DOHH2 (cell line): ENCODE measurements around the gene AXIN2.

ENCODE experiments used
- CTCF ChIP-seq: fragments of 200-600 bp; sonication (generic); IDR thresholded peaks from one replicate; pipeline ENCODE4 v1.5.1; 2014; ENCODE audit warnings: antibody characterized with exemption, mild to moderate bottlenecking, low read depth, low read length; ENCODE audit not compliant: poor library complexity, severe bottlenecking
- EZH2phosphoT487 ChIP-seq: fragments of 200-600 bp; sonication (generic); IDR thresholded peaks from 2 replicates; pipeline ENCODE4 v1.6.1; 2017; ENCODE audit warnings: borderline replicate concordance, mild to moderate bottlenecking, antibody characterized with exemption, low read length, moderate library complexity, mixed read lengths

- no peak for TF ChIP-seq CTCF
- TF ChIP-seq EZH2phosphoT487: no peak
Measured at GRCh38 chr17:65601881-65602280, 40.4 kb upstream of the AXIN2 start.
